AG08395 (cell line): ENCODE data around the gene PLSCR4.

ENCODE experiments used
- DNase-seq: peaks from one replicate; pipeline ENCODE4 v3.0.0; 2012; ENCODE audit warnings: mixed read lengths, low spot score

Gene PLSCR4

DNA sequence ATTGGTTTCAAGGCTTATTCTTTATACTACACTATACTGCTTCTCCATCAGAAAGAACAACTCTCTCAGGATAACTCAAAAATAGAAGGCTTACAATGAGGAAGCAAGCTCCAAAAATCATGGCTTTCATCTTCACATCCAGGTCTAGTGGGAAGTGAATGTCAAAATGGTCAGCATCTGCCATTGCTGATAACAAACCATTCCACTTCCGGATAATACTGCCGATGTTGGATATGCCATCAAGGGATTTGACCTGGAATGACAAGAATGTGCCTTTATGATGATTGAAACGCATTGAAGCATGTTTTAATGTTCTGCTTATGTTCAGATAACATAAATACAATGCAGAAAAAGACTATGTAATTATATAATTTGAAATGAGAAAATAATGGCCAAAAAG is 55.9 kb downstream of the PLSCR4 start:
- no peak for DNase-seq

DNA sequence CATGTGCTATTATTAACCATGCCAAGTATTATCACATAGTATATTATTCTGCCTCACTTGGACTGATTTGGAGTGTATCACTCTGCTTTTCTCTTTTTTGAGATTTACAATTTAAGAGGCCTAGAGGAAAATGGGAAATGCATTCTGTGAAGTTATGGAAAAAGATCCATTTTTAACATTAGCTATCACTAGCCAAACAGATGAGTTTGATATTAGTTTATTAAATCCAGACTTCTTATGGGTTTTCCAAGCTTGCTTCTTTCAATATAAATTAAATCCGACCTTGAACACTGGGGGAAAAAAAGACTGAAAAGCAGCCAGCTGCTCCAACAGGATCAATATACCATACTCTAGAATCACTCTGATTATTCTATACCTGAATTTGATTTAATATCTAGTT is 59.9 kb downstream of the PLSCR4 start:
- DNase-seq: no peak

DNA sequence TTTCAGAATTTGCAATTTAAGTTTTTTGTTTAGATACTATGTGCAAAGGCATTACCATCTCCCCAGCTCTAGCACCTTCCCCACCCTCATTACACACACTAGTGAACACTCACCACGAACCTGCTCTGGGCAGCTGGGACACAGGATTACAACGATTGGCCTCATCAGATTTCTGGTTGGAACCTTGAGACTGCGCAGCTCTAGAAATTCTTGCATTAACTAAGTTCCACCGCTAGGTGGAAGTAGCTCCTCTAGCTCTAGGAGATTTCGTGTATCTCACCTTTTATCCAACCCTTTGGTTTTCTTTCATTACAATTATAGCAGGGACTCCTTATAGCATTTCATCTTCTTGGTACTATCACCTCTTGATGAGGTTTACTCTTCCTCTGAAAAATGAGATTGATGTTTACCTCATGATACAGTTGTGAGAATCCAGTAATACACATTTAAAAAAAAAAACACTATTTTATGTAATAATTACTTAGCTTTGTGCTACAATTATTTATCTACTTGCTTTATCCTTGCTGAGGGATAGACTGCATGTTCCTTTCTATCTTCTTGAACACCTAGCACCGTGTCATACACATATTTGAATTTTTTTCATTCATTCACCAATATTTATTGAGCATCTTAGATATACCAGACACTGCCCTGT is 61.3 kb downstream of the PLSCR4 start:
- peak; percentile 67 for DNase-seq

DNA sequence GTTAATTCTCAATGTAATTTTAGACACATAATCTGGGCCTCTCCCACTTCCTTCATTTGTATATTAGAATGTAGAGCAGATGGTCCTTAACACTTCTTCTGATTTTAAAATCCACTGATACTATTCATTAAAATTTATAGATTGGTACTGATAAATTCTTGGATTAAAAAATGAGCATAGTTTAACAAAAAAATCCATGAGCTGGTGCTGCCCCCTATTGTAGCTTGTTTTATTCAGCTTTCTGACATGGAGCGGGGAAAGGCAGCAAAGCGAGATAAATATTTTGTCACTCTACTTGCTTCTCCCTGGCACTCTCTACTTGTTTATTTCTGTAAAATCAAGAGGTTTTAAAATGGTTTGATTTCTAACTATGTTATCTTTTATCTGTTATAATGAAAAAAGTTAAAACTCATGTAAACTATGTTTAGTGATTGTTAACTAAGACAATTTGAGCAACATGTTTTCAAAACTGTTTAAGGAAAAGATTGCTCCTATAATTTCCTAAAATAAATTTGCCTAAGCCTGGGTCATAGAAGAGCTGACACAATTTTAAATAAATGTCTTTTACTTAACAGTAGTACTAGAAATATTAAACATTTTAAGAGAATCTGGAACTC is 63.5 kb downstream of the PLSCR4 start:
- DNase-seq: peak; percentile 30

- DNase-seq: no peak
Measured at GRCh38 chr3:146184241-146185015, 66.5 kb downstream of the PLSCR4 start.

DNA sequence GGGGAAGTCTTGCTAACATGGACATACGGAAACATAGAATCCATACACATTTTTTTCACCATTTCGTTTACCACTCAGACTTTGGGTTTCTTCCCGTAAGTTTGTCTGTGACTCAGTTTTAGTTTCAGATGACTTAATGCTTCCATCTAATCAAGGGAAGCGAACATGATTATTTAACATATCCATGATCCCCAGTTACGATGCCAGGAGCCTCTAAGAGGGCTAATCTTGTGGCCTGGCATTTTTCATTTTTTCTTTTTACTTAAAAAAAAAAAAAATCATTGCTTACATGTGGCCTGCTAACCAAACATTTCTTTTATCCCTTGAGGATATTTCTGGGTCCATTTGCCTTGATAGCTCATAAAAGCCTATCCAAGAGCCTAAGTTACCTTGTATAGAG is 69.7 kb downstream of the PLSCR4 start:
- no peak for DNase-seq

DNA sequence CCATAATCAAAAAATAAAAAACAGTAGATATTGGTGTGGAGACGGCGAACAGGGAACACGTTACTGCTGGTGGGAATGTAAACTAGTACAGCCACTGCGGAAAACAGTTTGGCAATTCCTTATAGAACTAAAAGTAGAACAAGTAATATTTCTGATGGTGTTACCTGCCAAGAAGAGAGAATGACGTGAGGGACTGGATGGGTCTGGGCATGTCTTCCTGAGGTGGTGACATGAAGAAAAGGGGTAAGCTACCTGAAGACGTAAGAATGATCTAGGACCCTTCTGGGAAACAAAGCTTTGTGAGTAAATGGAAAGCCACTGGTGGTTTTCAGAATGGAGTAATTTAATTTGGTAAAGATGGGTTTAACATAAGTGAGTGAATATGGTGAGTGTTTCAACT is 70.5 kb downstream of the PLSCR4 start:
- DNase-seq: no peak

- no peak for DNase-seq
Measured at GRCh38 chr3:146178006-146178689, 72.8 kb downstream of the PLSCR4 start.

- DNase-seq: no peak
Measured at GRCh38 chr3:146177519-146177918, 73.4 kb downstream of the PLSCR4 start.

- no peak for DNase-seq
Measured at GRCh38 chr3:146177072-146177471, 73.8 kb downstream of the PLSCR4 start.

DNA sequence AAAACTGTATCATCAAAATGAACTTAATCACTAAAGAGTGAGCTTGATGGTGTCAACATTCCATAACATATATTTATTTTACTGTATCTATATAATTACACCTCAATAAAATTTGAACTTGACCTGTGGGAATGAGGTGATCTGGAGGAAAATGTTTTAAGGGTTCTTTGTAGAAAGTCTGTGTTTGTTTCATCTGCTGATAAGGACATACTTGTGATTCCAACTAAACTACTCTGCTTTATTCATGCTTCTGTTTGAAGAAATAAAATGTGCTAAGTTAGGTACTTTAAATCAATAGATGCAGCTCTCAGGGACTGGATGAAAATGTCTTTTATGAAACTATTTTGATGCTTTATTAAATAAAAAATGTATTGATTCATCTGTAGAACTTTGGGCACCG is 78.3 kb downstream of the PLSCR4 start:
- no peak for DNase-seq

GRCh38 chr3:146170591-146170990 is 80.3 kb downstream of the PLSCR4 start:
- no peak for DNase-seq

DNA sequence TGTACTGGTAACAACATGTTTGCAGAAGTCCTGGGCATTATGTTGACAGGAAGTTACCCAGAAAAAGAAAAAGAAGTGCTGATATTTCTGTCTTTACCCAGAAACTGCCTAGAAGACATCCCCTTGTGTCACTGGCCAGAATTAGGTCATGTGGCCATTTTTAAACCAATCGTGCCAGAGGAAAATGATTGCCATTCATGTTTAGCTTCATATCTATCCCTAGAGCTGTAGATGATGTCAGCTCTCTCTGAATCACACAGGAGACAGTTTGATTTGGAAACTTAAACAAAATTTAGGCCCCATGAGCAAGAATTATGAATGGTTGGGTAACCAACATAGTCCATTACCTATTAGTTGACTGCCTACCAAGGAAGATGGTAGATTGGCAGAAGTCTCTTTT is 81.0 kb downstream of the PLSCR4 start:
- DNase-seq: no peak

DNA sequence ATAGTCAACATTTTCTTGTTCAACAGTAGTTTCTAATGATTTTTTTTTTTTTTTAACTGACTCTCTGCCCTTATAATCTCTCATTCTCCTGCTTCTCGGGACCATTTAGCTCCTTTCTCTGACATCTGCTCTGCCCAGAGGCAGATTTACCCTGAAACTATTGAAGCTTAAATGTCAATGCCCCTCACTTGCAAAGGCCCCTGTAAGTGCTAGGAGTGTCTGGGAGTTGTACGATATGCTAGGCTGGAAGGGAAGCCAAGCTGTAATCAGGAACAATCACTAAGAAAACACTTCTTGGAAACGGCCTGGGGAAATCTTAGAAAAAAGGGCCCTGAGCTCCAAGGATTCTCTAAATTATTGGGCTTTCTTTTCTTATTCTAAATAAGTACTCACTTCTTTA is 84.1 kb downstream of the PLSCR4 start:
- DNase-seq: no peak

- DNase-seq: peak; percentile 74
Measured at GRCh38 chr3:146166415-146166821, 84.5 kb downstream of the PLSCR4 start.

- DNase-seq: no peak
Measured at GRCh38 chr3:146165877-146166276, 85.0 kb downstream of the PLSCR4 start.

DNA sequence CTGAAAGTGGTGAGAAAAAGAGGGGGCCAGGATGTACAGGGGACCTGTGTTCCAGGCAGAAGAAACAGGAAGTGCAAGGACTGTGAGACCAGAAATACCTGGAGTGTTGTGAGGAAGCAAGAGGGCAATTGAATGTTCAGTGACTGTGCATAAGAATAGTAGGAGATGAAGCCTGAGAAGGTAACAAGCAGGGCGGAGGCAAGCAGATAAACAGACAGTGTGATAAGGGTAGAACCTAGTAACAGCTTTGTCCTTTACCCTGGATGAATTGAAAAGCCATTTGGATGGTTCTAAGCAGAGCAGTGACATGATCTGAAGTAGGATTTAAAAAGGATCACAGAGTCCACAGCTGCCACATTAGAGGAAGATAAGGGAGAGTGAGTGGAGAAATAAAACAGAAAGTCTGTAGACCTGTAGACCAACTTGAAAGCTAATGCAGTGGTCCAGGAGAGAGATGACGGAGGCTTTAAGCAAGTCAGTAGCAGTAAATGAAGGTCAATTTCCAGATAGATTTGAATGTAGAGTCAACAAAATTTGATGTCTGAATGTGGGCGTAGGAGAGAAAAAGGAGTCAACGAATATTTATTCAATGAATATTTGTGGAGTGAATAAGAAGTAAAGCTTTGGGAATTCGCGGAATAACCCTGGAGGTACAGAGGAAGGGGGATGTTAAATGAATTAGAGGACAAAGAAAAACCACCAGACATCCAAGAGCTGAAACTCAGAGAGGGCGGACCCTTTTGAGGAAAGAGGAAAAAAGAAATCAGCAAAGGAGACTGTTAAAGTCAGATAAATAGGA is 85.7 kb downstream of the PLSCR4 start:
- DNase-seq: no peak

GRCh38 chr3:146164506-146164905 is 86.4 kb downstream of the PLSCR4 start:
- DNase-seq: no peak

DNA sequence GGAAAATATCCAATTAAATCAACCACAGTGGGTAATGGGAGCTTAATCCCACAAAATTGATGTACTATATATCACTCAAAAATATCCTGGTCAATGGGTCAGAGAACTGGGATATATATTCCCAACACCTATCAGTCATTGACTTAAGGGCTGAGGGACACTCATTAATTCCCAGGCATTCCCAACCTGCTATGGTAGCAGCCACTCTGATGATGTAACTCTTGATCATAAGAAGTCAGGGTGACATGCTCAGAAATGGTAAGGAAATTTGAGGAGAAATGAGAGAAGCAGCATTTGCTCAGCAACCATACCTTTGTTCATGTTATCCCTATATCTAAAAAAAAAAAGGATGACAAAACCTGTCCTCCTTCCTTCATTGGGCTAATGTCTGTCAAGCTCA is 86.8 kb downstream of the PLSCR4 start:
- no peak for DNase-seq

DNA sequence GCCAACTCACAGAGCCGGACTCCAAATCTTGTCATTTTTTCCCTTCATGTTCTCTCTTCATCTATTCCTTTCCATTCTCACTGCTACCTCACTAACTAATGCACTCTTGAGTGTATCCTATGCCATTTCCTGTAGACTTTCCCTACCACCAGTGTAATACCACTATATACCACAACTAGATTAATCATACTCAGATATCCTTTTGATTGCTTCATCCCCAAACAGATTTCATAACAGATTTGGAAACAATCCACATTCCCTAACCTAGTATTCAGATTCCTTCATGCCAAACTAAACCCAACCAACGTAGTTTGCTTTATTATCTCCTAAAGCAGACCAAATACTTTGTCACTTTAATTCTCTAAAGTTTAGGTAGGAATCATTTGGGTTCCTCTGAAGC is 87.3 kb downstream of the PLSCR4 start:
- DNase-seq: peak; percentile 73

- no peak for DNase-seq
Measured at GRCh38 chr3:146162561-146162960, 88.3 kb downstream of the PLSCR4 start.

- DNase-seq: peak; percentile 24
Measured at GRCh38 chr3:146161663-146162002, 89.3 kb downstream of the PLSCR4 start.
